A172 (cell line): ENCODE data around the gene CNOT6. TPM values are rescaled to one million over a fixed set of nuclear protein-coding genes. Genes with fewer than 3 reads are reported as not detected.
"Not testable (repeated sequence)": the region's sequence is repeated elsewhere in the genome, so short reads cannot be mapped to it uniquely, and the experiment has no call there.

ENCODE experiments used
- DNase-seq: peaks from one replicate; pipeline ENCODE4 v3.0.0-alpha.2; 2015; ENCODE audit warnings: low spot score
- total RNA-seq: library from RNA; depleted of rRNA; stranded (reverse); fragments of >200 nt; shearing (Covaris generic); gene quantifications from 2 replicates; pipeline ENCODE4 v1.2.3, GENCODE V29; 2014

Gene CNOT6
- total RNA-seq, 1 experiment from 2014 or later = 18.4 TPM

DNA sequence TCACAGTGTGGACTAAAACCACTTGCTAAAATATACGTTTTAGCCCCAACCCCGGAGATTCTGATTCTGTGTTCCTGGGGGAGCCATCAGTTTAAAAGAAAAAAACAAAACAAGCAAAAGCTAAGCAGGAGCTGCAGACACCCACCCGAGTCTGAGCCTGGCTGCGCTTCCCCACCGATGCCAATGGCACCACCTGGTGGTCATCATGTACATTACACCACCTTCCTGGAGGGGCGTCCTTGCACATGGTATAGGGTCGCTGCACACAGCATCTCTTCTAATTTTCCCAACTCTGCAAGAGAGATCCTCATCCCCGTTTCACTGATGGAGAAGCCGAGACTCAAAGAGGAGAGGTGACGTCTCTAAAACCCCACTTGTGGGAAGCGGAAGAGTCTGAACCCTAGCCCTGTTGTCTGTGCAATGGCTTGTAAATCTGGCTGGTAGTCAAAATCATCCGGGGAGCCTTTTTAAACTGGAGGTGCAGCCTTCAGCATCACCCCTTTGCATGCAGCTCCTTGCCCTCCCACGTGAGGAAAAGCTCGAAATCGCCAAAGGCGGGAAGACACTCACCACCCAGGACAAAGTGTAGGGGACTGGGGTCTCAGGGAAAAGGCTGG lies 23.1 kb upstream of the CNOT6 start:
- peak; percentile 45 for DNase-seq

DNA sequence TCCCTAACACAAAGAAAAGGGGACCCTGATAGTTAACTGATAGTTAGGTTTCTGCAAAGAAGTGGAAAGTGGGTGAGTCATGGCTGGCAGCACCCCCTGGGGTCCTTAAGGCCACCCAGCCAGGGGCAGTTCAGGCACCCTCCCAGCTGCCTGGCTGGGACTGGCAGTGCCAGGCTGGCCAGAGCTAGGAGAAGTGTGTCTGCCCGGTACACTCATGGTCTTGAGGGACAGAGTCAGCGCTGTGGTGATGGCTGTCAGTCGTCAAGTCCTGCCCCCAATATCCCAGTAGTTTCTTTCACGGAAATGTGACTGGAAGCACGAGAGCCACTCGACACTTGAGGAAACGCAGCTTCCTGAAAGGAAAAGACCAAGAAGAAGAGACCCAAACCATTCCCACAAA lies 22.3 kb upstream of the CNOT6 start:
- DNase-seq = peak; percentile 60

DNA sequence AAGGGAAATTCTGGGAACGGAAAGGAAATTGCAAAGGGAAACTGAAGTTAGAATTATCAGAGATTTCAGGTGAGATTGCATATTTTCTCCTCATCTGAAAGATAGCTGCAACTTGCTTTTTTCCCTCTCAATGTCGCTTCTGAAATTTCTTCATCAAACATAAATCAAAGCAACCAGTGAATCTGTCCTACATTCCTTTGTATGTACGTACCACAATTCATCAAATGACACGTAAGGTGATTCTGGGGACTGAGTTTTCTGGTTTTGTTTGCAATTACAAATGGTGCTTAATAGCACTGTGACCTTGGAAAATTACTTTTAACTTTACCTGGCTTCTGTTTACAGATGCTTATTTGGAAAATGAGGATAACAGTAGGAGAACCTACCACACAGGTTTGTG lies 21.9 kb upstream of the CNOT6 start:
- peak; percentile 71 for DNase-seq

DNA sequence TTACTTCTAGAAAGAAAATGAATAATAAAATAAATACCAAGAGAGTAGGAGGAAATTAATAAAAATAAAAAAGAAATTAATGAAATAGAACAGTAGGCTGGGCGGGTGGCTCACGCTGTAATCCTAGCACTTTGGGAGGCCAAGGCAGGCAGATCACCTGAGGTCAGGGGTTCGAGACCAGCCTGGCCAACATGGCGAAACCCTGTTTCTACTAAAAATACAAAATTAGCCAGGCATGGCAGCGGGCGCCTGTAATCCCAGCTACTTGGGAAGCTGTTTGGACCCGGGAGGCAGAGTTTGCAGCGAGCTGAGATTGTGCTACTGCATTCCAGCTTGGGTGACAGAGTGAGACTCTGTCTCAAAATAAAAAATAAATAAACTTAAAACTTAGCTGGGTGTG lies 20.8 kb upstream of the CNOT6 start:
- not testable (repeated sequence) for DNase-seq

DNA sequence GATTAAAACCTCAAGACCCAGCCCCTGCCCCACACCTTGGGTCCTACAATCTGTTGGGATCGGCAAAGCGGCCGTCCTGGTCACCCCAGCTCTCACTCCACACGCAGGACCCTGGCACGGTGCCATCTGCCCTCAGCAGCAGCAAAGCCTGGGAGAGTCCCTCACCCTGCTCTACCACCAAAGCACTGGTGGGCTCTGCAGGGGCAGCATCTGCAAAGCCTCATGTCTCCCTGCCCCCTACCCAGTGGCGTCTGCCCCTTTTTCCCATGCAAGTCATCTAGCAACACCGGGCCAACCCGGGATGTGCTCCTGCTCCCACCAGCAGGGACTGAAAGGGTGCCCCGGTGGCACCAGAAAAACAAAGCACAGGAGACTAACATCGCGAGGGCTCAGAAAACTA lies 19.6 kb upstream of the CNOT6 start:
- DNase-seq = no peak

DNA sequence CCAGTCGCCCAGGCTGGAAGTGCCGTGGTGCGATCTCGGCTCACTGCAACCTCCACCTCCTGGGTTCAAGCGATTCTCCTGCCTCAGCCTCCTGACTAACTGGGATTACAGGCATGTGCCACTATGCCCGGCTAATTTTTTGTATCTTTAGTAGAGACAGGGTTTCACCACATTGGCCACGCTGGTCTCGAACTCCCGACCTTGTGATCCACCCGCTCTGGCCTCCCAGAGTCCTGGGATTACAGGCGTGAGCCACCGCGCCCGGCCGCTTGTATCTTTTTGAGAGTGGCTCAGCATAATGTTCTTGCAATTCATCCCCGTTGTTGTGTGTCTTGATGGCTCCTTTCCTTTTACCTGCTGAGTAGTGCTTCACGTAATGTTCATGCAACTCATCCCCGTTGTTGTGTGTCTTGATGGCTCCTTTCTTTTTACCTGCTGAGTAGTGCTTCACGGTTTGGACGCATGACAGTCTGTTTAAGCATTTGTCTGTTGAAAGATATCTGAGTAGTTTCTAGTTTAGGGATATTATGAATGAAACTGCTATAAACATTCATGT lies 18.1 kb upstream of the CNOT6 start:
- DNase-seq = not testable (repeated sequence)

DNA sequence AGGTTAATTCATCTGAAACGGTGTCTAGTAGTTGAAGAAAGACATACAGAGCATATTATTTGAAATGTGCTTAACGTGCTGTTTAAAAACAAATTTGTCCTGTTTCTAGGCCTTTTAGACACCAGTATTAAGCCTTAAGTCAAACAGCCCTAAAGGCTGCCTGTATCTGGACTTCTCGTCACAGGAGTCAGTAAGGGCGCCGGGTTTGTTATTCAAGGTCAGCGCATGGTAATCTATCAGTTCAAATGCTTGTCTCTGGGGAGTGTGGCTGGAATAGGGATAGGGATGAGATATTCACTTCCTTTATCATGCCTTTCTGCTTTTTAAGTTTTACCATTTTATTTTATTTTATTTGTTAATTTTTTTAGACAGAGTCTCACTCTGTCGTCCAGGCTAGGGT lies 9.4 kb upstream of the CNOT6 start:
- no peak for DNase-seq

DNA sequence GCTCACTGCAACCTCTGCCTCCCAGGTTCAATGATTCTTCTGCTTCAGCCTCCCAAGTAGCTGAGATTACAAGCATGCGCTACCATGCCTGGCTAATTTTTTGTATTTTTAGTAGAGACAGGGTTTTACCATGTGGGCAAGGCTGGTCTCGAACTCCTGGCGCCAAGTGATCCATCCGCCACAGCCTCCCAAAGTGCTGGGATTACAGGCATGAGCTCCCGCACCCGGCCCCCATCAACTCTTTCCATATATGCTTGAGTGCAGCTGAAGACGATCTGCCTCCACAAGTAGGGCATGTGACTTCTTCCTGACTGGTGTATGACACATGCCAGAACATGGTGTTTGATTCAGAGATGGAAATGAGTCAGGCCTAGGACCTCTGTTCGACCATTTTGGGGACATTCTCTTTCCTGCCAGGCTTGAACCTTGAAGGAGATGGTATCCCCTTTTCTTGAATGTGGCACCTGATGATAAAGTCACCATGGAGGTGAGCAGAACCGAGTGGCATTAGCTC lies 7.5 kb upstream of the CNOT6 start:
- no peak for DNase-seq

DNA sequence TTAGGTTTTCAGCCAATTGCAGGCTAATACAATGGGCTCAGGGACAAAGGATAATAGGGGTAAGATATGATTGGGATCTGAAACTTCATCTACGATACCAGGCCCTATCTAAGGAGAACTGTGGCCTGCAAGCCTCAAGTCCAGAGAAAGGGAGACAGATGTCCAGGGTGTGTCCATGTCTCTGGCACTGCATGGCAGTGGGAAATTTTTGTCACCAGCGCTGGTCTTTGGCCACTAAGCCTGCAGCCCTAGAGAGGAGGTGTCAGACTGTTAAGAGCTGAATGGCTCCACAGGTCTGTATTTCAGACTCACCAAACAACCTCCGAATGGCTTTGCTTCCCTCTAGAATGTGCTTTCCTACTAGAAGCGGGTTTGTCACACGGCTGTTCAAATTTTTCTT lies 6.6 kb upstream of the CNOT6 start:
- no peak for DNase-seq

DNA sequence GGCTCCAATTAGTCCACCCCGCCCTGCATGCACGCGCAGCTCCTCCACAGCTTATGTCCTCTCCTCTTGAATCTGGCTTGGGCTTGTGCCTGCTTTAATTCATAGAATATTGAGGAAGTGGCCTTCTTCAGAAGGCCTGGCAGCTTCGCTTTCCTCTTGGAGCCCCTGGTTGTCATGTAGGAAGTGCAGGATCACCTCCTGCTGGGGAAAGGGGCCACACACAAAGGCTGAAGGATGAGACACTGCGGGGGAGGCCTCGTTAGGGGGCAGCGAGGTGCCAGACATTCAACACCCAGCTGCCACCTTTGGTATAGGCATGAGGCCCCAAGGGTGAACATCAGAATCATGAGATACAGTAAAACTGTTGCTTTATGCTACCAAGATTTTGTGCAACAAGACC lies 2.7 kb upstream of the CNOT6 start:
- DNase-seq = no peak

DNA sequence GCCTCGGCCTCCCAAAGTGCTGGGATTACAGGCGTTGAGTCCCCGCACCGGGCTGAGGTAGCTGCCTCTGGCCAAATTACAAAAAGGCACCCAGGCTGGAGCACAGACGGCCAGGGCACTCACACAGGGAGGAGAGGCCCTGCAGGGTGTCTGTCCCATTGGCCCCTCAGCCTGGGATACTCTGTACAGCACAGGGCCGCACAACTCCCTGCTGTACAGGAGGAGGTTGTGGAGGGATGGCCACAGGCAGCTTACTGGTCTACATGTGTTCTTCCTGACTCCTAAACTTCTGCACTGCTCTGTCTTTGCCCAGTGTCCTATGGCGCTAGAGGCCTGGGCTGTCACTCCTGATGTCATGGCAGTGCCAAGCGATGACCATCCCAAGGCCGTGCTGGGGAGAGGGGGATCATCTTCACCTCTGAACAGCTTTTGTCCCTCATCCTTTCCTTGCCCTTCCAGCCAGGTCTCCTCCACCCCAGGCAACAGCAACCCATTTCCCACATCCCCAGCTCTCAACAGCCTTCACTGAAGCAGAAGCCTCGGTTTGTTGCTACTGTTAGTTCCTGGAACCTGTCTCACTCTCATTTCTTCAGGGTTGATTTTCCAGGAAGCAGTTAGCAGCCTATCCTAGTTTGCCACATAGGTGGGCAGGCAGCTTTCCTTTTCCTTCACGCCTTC lies 1.8 kb upstream of the CNOT6 start:
- no peak for DNase-seq

DNA sequence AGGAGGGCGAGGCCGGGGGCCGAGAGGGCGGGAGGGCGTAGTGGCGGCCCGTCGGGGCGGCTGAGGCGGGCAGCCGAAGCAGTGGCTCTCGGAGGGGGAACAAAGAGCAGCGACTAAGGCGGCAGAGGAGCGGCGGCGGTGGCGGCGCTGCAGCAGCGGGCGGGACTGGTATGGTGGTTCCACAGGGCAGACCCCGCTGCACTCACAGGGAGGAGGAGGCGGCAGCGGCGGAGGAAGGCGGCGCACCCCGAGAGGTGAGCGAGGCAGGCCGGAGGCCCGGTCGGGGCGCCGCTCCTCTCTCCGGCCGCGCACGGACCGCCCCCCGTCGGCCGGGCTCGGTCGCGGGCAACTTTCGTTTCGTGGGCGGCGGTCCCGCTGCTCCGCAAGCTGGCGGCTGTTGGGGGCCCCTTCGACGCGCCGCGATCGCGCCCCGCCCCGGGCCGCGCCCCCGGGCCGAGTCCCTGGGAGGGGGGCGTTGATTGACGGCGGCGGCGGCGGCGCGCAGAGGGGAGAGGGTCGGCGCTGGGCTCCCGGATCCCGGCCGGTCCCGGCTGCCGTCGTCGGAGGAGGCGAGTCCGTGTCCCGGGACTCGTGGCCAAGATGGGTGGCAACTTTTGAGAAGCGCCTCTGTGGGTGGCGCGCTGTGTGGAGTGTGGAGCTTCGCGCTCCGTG lies 467 bp downstream of the CNOT6 start:
- DNase-seq = no peak

DNA sequence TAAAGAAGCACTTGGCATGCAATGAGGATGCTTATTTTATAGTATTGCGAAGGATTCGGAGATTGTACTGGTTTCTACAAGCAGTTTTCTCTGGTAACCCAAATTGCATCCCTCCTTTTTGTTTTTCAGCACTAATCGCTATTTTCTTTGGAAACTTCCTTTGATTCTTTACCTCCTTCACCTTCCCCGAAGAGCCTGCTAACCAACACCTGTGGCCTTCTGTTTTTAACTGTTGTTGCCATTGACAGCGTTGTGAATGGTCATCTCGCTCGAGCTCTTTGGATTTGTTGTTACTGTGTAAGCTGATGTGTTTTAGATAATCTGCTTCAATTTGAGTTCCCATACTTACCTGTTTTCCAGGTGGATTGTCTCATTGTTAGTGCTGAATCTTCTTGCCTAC lies 1.1 kb downstream of the CNOT6 start:
- DNase-seq = no peak

DNA sequence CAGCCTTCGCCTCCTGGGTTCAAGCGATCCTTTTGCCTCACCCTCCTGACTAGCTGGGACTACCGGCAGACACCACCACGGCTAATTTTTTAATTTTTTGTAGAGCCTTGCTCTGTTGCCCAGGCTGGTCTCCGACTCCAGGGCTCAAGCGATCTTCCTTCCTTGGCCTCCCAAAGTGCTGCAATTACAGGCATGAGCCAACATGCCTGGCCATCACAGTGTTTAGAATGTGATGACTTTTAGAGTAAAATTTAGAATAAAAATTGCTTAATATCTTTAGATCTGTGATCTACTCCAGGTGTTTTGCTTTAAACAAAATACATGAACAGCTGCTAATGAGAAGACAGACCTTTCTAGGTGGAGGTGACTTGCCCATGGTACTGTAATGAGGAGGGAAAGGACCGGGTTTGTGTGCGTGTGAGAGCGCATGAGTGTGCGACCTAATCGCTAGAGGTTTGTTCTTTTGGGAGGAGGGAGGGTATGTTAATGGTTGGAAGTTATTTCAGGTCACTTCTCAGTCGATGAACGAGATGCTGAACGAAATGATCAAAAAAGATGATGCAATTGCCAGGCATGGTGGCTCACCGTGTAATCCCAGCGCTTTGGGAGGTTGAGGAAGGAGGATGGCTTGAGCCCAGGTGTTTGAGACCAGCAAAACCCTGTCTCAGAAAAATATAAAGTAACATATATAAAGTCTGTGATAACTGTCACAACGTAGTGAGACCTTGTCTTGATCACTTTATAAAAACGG lies 2.0 kb downstream of the CNOT6 start:
- DNase-seq = no peak

DNA sequence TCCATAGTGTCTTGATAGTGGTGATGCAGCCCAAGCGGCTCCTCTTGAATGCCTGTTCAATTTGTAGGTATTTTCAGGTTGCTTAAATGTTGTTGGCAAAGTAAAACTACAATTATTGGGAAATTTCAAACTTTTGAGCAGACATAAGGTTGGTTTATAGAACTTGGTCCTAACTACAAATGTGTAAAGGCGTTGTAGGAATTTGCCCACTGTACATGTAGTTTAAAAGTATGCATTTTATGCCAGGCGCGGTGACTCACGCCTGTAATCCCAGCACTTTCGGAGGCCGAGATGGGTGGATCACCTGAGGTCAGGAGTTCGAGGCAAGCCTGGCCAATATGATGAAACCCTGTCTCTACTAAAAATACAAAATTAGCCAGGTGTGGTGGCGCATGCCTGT lies 2.6 kb downstream of the CNOT6 start:
- not testable (repeated sequence) for DNase-seq

DNA sequence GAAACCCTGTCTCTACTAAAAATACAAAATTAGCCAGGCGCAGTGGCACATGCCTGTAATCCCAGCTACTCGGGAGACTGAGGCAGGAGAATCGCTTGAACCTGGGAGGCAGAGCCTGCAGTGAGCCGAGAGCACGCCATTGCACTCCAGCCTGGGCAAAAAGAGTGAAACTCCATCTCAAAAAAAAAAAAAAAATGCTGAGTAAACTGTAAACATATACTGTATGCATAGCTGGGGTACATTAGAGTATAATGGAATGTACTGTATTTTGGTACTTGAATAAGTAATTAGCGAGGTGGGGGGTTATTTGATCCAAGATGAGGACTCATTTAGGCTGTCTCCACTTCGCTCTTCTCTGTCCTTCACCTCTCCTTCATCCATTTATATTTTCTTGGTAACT lies 3.7 kb downstream of the CNOT6 start:
- not testable (repeated sequence) for DNase-seq

DNA sequence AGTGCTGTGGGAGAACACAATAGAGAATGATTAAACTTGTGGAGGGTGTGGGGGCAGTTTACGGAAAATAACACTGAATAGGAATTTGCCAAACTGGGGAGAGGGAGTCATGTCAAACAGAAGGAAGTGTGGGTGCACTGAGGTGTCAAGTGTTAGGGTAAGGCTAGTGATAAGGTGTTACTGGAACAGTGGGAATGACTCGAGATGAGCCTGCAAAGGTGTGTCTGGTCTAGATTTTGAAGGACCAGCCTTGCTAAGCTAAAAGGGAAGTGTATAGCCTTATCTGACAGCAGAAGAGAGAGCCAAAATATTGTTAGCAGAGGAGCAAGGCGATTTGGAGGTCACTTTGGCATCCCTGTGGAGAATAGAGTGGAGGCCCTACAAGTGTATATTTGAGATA lies 4.2 kb downstream of the CNOT6 start:
- DNase-seq = no peak

DNA sequence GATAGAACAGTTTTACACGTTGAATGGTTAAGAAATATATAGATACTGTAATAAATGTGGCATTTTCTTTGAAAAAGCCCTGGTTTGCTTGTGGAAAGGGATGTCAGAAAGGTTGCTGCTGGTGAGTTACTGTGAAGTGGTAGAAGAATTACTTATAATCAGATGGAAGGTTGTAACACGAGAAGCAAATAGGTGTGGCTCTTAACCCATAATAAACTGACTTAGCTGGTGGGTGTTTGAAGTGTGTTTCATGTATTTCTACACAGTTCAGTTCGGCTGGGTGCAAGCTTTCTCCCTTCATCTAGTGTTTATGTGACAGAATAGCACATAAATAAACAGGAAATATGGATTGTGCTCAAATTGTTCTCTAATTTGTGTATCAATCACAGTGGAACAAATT lies 5.5 kb downstream of the CNOT6 start:
- no peak for DNase-seq

DNA sequence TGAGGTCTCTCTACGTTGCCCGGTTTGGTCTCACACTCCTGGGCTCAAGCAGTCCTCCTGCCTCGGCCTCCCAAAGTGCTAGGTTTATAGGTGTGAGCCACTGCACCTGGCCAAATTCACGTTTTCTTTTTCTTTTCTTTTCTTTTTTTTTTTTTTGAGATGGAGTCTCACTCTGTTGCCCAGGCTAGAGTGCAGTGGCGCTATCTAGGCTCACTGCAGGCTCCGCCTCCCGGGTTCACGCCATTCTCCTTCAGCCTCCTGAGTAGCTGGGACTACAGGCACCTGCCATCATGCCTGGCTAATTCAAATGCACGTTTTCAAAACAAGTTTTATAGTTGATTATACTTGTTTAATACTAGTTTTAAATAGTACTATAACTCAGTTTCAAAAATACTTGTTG lies 6.1 kb downstream of the CNOT6 start:
- not testable (repeated sequence) for DNase-seq

DNA sequence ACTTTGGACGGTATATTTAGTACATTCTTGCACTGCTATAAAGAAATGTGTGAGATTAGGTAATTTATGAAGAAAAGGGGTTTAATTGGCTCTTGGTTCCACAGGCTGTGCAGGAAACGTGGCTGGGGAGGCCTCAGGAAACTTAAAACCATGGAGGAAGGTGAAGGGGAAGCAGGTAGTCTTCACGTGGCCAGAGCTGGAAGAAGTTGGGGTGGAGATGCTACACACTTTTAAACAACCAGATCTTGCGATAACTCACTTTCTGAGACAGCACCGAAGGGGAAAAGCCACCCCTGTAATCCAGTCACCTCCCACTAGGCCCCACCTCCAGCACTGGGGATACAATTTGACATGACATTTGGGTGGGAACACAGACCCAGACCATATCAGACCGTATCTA lies 13.5 kb downstream of the CNOT6 start:
- DNase-seq = no peak

DNA sequence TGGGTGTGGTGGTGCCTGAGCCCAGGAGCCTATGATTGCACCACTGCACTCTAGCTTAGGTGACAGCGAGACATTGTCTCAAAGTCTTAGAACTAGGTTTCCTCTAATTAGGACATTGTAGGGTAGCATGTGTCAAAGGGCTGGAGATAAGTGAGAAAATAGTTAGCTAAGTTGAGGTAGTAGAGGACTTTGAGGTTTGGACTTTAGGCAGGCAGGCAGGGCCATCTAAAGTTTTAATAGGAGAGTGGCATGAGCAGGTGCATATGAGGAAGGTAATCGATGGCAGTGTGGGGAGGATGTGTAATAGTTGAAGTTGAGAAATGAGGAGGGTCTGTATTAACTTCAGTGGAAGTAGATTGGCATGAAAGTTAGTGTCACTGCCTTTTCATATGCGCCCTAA lies 21.1 kb downstream of the CNOT6 start:
- no peak for DNase-seq

DNA sequence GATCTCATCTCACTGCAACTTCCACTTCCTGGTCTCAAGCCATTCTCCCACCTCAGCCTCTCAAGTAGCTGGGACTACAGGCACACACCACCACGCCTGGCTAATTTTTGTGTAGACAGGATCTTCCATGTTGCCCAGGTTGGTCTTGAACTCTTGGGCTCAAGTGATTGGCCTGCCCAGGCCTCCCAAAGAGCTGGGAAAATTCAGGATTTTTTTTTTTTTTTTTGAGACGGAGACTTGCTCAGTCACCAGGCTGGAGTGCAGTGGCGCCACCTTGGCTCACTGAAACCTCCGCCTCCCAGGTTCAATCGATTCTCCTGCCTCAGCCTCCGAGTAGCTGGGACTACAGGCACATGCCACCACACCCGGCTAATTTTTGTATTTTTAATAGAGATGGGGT lies 21.8 kb downstream of the CNOT6 start:
- DNase-seq = not testable (repeated sequence)
